ENCODE measurements around the gene ABCG2. TPM values are rescaled to one million over a fixed set of nuclear protein-coding genes. Genes with fewer than 3 reads are reported as not detected.

ABCG2 gene
- total RNA-seq, 3 donors from 2014 or later (not counting 1 experiment from before 2014, with no cell fraction given), result 0.19 to 0.73 (median 0.61) TPM

- peaks cover 5% of the 10 kb centered on the region for H3K4me1 ChIP-seq (ENCODE audit: control insufficient read depth, insufficient read depth, low read length)
- ATAC-seq (peak in 1 of 3 donors; percentile 59), DNase-seq (no peak)
- no peak overlapping the region for H3K4me3 ChIP-seq (ENCODE audit: low read length)
- no peaks in the 10 kb centered on the region for H3K27me3 ChIP-seq (ENCODE audit: control insufficient read depth, insufficient read depth, low read length)
- Mint-ChIP-seq H3K4me1 (no peaks in the 10 kb centered on the region), H3K27ac (no peak overlapping the region), H3K9me3 (no peaks in the 10 kb centered on the region), H3K36me3 (peaks cover 7% of the 10 kb centered on the region), H3K4me3 (no peak overlapping the region), H3K27me3 (ENCODE audit: low read depth in 2 of 2) (no peaks in the 10 kb centered on the region)
- H3K27ac ChIP-seq (ENCODE audit: low read length), result no peak overlapping the region
- WGBS (ENCODE audit: insufficient coverage), result 37% methylated on average over 4 of the region's 4 CpGs
- no peaks in the 10 kb centered on the region for H3K9me3 ChIP-seq (ENCODE audit: control insufficient read depth, insufficient read depth, low read length)
- intact Hi-C loops (cut with micrococcal nuclease), result no loop called here
- TF ChIP-seq CTCF (IDR thresholded peaks at IDR 0.05), result no peak
- H3K36me3 ChIP-seq (ENCODE audit: control insufficient read depth, insufficient read depth, low read length), result no peaks in the 10 kb centered on the region
Measured at GRCh38 chr4:88177983-88178625, 19.7 kb upstream of the ABCG2 start.

GRCh38 chr4:88172987-88173386 lies 14.5 kb upstream of the ABCG2 start:
- Mint-ChIP-seq H3K9me3 (no peaks in the 10 kb centered on the region), H3K27me3 (ENCODE audit: low read depth in 2 of 2) (peaks cover 0 to 6% of the 10 kb centered on the region in 2 donors), H3K4me3 (no peak overlapping the region), H3K27ac (no peak overlapping the region), H3K4me1 (no peaks in the 10 kb centered on the region), H3K36me3 (no peaks in the 10 kb centered on the region)
- Histone ChIP-seq H3K4me1 (ENCODE audit: control insufficient read depth, insufficient read depth, low read length) (no peaks in the 10 kb centered on the region), H3K9me3 (ENCODE audit: control insufficient read depth, insufficient read depth, low read length) (no peaks in the 10 kb centered on the region), H3K36me3 (ENCODE audit: control insufficient read depth, insufficient read depth, low read length) (no peaks in the 10 kb centered on the region), H3K4me3 (ENCODE audit: low read length) (no peak overlapping the region), H3K27me3 (ENCODE audit: control insufficient read depth, insufficient read depth, low read length) (no peaks in the 10 kb centered on the region), H3K27ac (ENCODE audit: low read length) (no peak overlapping the region)
- DNase-seq (no peak), ATAC-seq (no peak)
- no peak for TF ChIP-seq CTCF (IDR thresholded peaks at IDR 0.05)
- intact Hi-C loops (cut with micrococcal nuclease), result no loop called here

- intact Hi-C loops (cut with micrococcal nuclease), result no loop called here
- H3K36me3 ChIP-seq (ENCODE audit: control insufficient read depth, insufficient read depth, low read length), result no peaks in the 10 kb centered on the region
- no peak overlapping the region for H3K4me3 ChIP-seq (ENCODE audit: low read length)
- Mint-ChIP-seq H3K4me1 (no peaks in the 10 kb centered on the region), H3K9me3 (no peaks in the 10 kb centered on the region), H3K36me3 (no peaks in the 10 kb centered on the region), H3K27me3 (ENCODE audit: low read depth in 2 of 2) (peaks cover 0 to 6% of the 10 kb centered on the region in 2 donors), H3K27ac (no peak overlapping the region), H3K4me3 (no peak overlapping the region)
- no peaks in the 10 kb centered on the region for H3K9me3 ChIP-seq (ENCODE audit: control insufficient read depth, insufficient read depth, low read length)
- 80% methylated on average over 1 of the region's 2 CpGs for WGBS (ENCODE audit: insufficient coverage)
- no peak overlapping the region for H3K27ac ChIP-seq (ENCODE audit: low read length)
- no peak for ATAC-seq
- DNase-seq, result no peak
- TF ChIP-seq CTCF (IDR thresholded peaks at IDR 0.05), result no peak
- no peaks in the 10 kb centered on the region for H3K27me3 ChIP-seq (ENCODE audit: control insufficient read depth, insufficient read depth, low read length)
- H3K4me1 ChIP-seq (ENCODE audit: control insufficient read depth, insufficient read depth, low read length), result no peaks in the 10 kb centered on the region
Measured at GRCh38 chr4:88171206-88171605, 12.8 kb upstream of the ABCG2 start.

- H3K36me3 Mint-ChIP-seq, result no peaks in the 10 kb centered on the region
- Histone ChIP-seq H3K4me1 (ENCODE audit: control insufficient read depth, insufficient read depth, low read length) (no peaks in the 10 kb centered on the region), H3K27me3 (ENCODE audit: control insufficient read depth, insufficient read depth, low read length) (no peaks in the 10 kb centered on the region), H3K4me3 (ENCODE audit: low read length) (no peak overlapping the region), H3K36me3 (ENCODE audit: control insufficient read depth, insufficient read depth, low read length) (no peaks in the 10 kb centered on the region), H3K27ac (ENCODE audit: low read length) (no peak overlapping the region), H3K9me3 (ENCODE audit: control insufficient read depth, insufficient read depth, low read length) (no peaks in the 10 kb centered on the region)
- peaks cover 0 to 6% of the 10 kb centered on the region in 2 donors for H3K27me3 Mint-ChIP-seq (ENCODE audit: low read depth in 2 of 2)
- no peaks in the 10 kb centered on the region for H3K4me1 Mint-ChIP-seq
- no peak overlapping the region for H3K4me3 Mint-ChIP-seq
- no peak for TF ChIP-seq CTCF (IDR thresholded peaks at IDR 0.05)
- no peak for ATAC-seq
- H3K27ac Mint-ChIP-seq, result no peak overlapping the region
- WGBS (ENCODE audit: insufficient coverage), result 100% methylated on average over 1 of the region's 2 CpGs
- DNase-seq, result no peak
- no peaks in the 10 kb centered on the region for H3K9me3 Mint-ChIP-seq
- intact Hi-C loops (cut with micrococcal nuclease), result no loop called here
Measured at GRCh38 chr4:88169298-88169697, 10.9 kb upstream of the ABCG2 start.
